SKM-1 treated with dmso at 0.1 percent for 144 hours (cell line): ENCODE results near the gene CCDC74B.
"Not testable (repeated sequence)": the region's sequence is repeated elsewhere in the genome, so short reads cannot be mapped to it uniquely, and the experiment has no call there.

Source experiments
- DNase-seq: peaks from one replicate; lab custom pipeline; 2025; ENCODE audit not compliant: unreplicated experiment; lab: John Stamatoyannopoulos, UW

CCDC74B gene

DNA sequence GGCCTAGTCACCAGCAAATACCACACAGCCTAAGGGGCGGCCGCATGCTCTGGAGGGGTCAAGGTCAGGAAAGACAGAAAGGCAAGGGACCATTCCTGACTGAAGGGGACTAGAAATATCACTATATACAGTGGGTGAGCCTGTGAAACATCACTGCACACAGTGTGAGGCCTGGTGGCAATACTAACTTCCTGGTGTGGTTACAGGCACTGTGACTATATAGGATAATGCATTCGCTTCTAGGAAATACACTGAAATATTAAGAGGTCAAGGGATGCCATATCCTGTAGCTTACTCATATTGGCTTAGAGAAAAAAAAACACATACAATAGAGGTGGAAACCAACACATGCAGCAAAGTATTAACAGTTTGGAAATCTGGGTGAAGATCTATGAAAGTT is 24.3 kb upstream of the CCDC74B start:
- not testable (repeated sequence) for DNase-seq

DNA sequence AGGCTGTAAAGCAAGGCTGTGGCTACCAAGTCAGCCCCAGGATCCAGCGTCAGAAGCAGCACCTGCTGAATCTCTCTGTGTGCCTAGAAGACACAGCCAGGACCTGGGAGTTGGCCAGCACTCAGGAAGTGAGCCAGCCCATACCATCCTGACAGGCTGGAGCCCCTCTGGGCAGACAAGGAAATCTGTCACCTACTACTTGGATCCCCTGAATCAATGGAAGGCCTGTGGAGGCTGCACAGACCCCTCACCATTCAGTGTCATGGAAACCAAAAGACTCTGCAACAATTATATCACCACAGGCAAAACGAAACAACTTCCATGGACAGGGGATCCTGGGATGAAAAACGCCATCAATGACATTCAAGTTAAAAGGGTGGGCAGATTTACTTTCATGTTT is 21.7 kb upstream of the CCDC74B start:
- DNase-seq = not testable (repeated sequence)

DNA sequence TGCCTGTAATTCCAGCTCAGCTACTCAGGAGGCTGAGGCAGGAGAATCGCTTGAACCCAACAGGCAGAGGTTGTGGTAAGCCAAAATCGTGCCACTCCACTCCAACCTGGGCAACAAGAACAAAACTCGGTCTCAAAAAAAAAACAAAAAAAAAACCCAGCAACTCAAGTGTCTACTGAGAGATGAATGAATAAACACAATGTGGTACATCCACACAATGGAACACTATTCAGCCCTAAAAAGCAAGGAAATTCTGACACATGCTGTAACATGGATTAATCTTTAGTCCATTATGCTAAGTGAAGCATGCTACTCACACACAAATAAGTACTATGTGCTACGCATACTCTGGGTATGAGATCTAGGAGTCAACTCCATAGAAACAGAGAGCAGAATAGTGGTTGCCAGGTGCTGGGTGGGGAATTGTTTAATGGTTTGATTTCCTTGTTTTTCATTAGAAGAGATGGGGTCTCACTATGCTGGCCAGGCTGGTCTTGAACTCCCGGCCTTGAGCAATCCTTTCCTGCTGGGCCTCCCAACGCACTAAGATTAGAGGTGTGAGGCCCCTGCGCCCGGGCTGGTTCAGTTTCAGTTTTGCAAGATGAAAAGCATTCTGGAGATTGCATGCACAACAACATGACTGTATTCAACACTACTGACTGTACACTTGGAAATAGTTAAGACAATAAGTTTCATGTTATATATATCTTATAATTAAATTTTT is 20.5 kb upstream of the CCDC74B start:
- DNase-seq = no peak

DNA sequence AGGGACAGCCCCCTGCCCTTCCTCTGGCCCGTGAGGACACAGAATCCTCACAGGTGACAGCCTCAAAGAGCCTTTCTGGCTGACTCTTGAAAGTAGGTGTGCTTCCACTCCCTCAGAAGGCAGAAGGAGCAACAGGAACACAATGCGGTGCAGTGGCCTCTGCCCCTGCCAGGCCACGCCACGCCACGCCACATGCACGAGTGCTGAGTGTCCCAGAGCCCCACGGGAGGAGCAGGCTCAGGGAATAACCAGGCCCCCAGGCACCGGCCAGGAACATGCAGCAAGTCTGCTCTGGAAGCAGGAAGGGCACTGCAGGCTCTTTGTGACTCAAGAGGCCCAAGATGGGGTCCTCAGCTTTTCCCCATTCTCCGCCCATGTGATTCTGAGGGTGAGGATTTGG is 18.1 kb upstream of the CCDC74B start:
- no peak for DNase-seq

DNA sequence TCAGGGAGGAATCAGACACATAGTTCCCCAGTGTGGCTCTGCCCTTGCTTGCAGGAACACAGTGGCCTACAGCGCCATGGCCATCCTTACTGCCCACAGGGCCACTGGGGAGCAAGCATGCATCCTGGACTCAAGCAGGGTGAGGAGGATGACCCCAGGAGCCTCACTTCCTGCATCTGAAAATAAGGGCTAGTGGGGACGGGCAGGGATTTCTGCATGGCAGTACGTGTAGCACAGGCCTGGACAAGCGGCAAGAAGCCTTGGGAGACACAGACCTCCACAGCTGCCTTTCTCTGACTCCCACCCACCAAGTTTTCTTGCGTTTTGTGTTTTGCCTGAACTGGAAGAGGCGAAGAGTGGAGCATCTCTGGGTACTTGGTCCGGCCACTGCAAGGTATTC is 17.6 kb upstream of the CCDC74B start:
- DNase-seq = not testable (repeated sequence)

DNA sequence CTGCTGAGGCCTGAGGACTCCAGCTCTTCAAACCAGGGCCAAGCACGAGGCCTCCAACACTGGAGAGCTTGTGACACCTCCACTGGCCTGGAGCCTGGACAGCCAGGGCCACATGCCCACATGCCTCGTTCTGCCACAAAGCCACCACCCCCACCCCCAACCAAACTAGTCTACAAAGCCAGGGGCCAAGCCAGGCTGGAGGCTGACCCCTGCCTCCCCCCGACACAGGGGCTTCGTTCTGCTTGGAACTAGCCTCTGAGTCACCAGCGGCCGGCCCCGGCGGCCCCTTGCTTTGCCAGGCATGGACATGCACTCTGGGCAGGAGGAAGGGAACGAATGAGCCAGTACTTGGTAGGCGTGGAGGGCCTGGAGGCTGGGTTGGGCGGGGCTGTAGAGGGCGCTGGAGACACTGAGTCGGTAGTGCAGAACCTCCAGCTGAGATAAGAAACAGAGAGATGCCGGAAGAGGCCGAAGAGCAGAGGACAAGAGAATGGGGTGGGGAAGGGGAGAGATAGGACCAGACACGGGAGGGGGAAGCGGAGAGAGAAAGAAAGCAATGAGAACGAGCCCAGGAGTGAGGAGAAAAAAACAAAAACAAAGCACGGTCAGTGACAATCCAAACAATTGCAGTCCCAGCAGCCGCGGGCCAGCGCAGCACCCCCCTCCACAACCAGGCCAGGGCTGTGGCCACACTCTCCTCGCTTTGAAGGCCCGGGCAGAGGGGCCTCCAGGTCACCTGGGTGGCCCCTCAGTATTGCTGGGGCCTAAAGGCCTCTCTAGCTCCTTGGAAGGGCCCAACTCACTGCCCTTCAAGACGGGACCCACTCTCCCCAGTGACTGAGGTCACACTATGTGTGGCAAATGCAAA is 16.2 kb upstream of the CCDC74B start:
- not testable (repeated sequence) for DNase-seq

DNA sequence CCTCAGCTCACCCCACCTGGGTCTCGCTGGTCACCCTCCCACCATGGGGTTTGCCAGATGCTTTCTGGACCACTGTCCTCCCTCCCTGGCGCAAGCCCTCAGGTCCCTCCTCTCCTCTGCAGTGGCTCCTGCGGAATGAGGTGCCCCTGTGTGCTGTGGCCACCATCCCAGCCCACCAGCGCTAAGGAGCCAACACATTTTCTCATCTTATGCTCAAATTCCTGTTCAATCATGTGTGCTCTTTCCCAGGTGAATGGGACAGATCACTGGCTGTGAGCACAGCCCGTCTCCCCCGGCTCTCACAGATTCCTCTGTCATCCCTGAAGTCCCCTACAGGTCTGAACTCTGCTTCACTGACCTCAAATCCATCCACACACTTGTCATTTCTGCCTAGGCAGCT is 15.2 kb upstream of the CCDC74B start:
- no peak for DNase-seq

DNA sequence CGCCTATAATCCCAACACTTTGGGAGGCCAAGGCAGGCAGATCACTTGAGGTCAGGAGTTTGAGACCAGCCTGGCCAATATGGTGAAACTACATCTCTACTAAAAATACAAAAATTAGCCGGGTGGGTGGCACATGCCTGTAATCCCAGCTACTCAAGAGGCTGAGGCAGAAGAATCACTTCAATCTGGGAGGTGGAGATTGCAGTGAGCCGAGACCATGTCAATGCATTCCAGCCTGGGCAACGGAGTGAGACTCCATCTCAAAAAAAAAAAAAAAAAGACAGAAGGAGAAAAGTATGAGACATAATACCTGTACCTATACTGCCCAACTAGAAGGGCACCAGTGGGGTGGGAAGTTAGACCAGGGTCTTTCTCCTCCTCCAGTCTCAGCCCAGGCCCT is 14.5 kb upstream of the CCDC74B start:
- not testable (repeated sequence) for DNase-seq

DNA sequence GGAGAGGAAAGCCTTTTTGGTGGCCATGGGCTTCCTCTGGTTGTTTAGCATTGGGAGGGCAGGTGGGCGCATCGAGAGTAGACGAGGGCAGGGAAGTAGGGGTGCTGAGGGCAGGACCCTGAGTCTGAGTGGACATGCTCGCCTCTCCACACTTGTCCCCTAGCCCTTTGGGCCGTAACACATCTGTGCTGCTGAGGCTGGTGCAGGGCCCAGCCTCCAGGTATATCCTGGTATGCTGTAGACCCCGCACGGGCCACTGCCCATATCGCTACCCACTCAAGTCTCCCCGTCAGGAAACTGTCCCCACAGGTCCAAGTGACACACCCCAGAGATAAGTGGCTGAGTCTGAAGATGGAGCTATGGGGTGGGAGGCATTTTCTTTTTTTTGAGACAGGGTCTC is 13.7 kb upstream of the CCDC74B start:
- DNase-seq = no peak

DNA sequence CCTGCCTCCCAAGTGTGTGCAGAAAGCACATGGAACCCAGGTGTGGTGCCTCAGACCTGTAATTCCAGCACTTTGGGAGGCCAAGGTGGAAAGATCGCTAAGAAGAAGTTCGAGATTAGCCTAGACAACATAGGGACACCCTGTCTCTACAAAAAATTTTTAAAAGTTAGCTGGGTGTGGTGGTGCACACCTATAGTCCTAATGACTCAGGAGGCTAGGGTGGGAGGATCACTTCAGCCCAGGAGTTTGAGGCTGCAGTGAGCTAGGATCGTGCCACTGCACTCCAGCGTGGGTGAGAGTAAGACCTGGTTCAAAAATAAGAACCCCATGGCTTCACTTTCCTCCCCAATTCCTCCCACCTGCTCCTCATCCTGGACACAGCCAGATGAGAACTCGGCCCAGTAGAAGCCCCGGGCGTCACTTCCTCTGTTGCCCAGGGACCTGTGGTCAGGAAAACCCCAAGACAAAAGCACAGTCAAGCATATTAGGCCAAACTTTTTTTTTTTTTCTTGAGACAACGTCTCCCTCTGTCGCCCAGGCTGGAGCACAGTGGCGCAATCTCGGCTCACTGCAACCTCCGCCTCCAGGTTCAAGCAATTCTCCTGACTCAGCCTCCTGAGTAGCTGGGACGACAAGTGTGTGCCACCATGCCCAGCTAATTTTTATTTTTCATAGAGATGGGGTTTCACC is 13.1 kb upstream of the CCDC74B start:
- DNase-seq = peak; percentile 22

DNA sequence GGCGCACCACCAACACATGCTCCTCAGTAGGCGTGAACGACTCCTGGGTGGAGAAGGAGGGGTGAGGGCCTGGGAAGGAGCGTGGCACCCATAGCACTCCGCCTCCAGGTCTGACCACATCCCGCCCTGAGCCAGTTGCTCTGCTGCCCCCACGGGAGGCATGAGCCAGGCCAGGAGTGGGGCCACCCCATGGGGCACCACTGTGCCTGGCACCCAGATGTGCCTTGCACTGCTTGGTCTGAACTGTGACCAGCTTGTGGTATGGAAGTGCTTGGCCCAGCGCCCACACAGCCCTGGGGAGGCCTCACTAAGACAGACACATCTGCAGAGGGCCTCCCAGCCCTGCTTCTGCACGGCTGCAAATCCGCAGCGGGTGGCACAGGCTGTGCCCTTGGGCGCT is 12.4 kb upstream of the CCDC74B start:
- not testable (repeated sequence) for DNase-seq

DNA sequence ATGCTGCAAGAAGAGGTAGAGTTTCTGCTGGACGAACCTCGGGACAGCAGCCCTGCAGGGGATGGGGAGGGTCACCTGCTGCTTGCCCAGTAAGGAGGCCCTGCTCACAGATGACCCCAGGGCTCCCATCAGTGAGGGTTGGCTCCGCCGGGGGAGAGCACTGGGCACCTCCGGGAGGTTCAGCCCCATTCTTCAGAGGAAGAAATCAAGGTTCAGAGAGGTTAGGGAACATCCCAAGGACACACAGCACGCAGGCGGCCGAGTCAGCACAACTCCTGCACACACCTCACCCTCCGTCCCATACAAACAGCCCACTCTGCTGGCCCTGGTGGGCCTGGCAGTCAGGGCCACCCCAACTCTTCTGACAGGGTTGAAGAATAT is 11.7 kb upstream of the CCDC74B start:
- DNase-seq = no peak

DNA sequence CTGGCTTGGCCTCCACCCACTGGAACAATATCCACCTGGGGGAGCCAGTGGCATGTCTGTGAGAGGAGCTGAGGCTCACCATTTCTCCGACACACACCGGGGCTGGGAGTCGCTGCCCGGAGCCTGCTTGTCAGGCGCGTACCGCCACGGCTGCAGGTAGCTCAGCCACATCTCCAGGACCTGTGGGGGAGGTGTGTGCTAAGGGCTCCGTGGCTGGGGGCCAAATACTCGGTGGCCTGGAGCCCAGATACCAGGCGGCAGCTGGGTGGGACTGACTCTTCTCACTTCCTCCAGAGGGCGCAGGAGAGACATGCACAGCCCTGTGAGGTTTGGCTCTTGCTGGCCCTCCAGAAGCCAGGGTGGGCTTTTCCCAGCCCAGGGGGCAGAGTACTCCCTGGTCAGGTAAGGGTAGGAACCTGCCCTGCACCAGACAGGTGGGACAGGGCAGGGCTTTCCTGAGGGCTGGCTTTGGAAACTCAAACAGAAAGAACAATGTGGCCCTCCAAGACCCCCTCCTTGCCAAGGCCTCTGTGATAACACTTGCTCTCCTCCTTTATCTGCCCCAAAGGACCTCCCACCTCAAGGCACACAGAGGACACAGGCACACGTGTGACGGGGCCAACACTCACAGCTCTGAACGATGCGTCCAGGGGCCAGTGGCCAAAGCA is 11.2 kb upstream of the CCDC74B start:
- peak; percentile 5 for DNase-seq

DNA sequence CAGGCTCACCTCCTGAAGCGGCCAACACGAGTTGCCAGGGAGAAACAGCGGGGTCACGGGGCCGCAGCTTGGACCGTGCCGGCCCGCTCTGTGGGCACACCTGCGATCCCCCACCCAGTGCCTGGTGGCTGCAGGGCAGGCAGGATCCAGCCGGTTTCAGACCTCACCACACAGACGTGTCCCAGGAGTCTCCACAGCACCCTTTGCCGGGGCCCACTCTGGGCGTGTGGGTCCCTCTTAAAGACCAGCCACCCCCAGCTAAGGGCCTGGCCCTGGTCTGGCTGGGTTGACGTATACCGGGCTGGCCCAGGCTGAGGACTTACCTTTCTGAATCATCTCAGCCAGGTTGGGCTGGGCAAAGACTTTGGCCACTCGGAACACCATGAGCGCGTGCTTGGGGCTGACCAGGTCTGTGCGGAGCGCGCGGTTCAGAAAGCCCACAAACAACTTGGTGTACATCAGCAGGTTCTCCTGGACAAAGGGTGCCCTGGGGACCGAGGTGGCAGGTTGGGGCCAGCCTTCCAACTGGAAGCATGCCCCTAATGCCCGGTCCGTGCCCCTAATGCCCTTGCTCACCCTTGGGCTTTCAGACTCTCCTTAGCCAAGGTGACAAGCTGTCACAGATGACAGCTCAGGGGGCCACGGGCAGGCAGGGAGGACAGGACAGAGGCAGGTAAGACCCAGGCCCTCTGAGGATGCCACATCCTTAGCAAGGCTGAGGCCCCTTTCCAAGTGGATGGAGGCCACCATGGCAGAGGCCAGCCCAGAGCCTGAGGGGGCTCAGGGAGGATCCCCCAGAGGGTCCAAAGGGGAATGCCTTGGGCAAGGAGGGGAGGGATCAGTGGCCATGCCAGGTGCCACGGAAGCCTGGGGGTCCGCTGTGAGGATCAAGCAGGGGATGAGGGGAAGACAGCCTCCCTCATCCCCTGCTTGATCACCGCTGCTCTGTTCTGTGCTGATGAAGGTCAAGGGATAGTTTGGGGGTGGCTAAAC is 10.2 kb upstream of the CCDC74B start:
- DNase-seq = no peak

DNA sequence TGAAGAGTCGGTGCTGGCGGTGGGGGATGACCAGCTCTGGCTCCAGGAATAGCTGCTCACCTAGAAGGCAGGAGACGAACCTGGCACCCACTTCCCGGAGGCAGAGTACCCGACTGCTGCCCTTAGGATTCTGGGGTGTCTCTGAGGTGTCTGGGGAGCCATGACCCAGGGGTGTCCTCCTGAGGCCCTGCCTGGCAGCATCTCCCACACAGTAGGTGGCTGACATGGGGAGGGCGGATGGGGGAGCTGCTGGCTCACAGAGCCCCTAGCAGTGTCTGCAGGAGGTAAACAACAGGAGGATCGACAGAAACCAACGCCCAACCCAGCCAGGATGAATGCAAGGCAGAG is 9.5 kb upstream of the CCDC74B start:
- not testable (repeated sequence) for DNase-seq

DNA sequence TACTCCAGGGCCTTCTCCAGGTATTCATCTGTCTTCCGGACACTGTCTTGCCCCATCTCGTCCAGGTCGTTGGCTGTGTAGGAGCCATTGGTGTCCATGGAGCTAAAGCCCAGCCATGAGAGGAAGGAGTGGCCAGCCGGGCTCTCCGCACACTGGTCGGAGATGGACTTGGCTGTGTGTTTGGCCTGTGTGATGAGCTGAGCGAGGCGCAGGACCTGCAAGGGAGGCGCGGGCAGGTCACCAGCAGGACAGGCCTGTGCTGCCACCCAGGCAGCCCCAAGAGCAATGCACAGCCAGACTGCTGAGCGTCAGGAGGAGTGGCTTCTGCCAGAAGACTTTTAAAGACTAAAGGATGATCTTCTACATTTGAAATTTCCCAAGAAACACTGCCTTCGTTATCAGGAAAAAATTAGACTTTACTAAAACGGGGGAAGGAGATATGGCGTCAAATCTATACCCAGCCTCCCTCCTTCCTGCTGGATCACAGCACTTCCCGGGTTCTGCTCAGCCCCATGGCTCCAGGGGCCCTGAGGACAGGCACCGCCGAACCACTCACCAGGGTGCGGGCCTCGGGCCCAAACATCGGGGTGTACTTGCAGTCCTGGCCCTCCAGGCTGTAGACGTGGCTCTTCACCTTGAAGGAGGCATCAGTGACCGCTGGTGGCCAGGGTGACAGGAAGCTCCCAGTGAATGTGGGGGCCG is 9.0 kb upstream of the CCDC74B start:
- DNase-seq = not testable (repeated sequence)

DNA sequence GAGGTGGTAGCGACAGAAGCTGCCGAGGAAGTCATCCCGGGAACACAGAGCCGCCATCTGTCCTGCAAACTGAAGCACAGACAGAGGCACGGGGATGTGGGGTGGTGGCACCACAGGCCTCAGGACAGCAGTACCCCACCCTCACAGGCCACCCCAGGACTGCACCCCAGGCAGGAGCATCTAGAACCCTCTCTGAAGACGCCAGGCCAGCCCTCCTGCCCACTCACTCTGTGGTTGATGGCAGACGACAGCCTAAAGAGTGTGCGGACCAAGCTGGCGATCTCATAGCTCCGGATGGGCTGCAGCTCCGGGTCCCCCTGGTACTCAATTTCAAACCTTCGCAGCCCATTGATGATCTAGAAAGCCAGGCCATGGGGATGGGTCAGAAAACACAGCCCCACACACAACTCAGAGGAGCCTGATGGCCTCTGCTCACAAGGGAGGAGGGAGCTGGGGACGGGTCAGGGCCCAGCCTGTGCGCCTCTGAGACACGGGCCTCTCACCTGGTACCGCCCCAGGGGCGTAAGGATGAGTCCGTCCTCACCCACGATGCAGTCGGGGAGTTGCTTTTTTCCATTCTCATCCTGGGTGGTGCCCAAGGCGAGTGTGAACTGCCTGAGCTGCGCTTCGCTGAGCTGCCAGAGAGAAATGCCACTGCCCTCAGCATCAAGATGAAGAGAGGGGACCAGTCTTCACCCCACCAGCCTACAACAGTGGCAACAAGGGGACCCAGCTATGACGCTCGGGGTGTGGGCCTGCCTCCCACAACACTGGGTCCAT is 8.1 kb upstream of the CCDC74B start:
- no peak for DNase-seq

DNA sequence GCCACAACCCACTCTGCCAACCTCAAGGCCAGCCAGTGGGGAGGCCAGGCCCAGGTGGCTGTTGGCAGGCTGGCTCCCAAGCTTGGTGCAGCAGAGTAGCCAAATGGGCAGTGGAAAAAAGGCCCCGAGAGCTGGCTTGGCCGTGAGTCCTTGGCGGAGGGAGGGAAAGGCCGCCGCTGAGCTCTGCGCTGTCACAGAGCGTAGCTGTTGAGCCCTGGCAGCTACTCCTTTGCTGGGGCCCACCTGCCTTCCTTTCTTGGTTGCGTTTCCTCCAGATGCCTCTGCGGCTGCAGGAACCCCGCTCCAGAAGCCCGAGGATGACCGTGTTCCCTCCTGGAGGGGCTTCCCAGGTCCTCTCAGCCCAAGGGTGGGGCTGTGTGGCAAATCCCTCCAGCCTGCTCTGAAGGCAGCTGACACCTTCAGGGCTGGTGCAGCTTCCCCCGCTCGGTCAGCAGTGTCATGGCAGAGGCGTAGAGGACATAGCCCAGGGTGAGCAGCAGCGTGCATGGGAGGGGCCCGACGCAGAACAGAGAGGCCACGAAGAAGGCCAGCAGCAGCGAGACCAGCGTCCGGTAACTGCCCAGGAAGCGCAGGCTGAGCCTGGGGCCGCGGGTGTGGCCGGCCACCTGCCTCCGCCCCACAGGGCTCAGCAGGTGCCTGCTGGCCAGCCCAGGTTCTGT is 7.4 kb upstream of the CCDC74B start:
- not testable (repeated sequence) for DNase-seq
